Measurements from ENCODE around the gene LYAR. TPM values are rescaled to one million over a fixed set of nuclear protein-coding genes. Genes with fewer than 3 reads are reported as not detected.

Gene LYAR
- total and polyA plus RNA-seq, 10 of the 15 experiments (the other 5 are each of a cell fraction or from before 2014, with no cell fraction given) = 18.3 to 85.4 (median 40.1) TPM

DNA sequence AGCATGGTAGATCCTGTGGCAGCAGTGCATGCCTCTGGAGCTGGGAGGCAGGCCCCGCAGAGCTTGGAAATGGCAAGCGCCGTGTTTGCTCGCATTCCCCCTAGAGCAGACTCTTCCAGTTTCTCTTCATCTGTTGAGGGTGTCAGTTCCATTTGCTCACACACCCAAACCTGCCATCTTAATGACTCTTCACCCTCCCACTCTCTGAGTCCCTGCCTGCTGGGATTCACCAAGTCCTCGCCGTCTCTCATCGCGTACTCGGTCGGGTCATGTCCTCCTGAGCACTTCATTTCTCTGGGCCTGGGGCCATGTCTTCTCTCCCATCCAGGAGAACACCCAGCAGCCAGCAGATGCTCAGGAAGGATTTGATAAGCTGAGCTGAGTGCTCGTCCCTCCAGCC, 17.0 kb upstream of the LYAR start:
- Histone ChIP-seq H3K9me3 (replicated peaks; ENCODE audit: control insufficient read depth, insufficient read depth, low read length) (no peaks in the 10 kb centered on the region), H2AFZ (ENCODE audit: control insufficient read depth, low read depth, low read length) (no peak overlapping the region), H4K20me1 (ENCODE audit: control insufficient read depth, insufficient read depth) (no peaks in the 10 kb centered on the region; the same call in 1 of the 2 replicates), H3K4me2 (ENCODE audit: control insufficient read depth, insufficient read depth) (no peak overlapping the region), H3K79me2 (ENCODE audit: control insufficient read depth, insufficient read depth, low read length) (no peaks in the 10 kb centered on the region), H3K4me1 (ENCODE audit: control insufficient read depth, insufficient read depth, low read length) (no peaks in the 10 kb centered on the region), H3K27me3 (replicated peaks in 1 of 2; ENCODE audit: control insufficient read depth in 2 of 2, insufficient read depth in 2 of 2, low read length in 1 of 2) (no peaks in the 10 kb centered on the region), H3K27ac (ENCODE audit: control insufficient read depth, insufficient read depth) (no peak overlapping the region), H3K36me3 (ENCODE audit: control insufficient read depth in 2 of 2, insufficient read depth in 2 of 2, low read length in 1 of 2) (peaks cover 0 to 8% of the 10 kb centered on the region in 2 experiments), H3K4me3 (no peak overlapping the region), H3K9ac (ENCODE audit: control insufficient read depth, insufficient read depth, low read length) (no peak overlapping the region)
- WGBS (ENCODE audit: insufficient coverage, insufficient replicate concordance, low lambda C conversion rate, missing lambda C conversion rate) = over 99% methylated on average over 11 of the region's 11 CpGs
- intact Hi-C loops (cut with micrococcal nuclease; ENCODE audit: unreplicated experiment) = no loop called here
- TF ChIP-seq ASH2L (IDR thresholded peaks at IDR 0.05; ENCODE audit: borderline replicate concordance, low read depth) (no peak), MEF2A (IDR thresholded peaks at IDR 0.05; ENCODE audit: insufficient read depth, low read depth, low read length) (no peak), BCL3 (IDR thresholded peaks at IDR 0.05; ENCODE audit: borderline replicate concordance, insufficient read depth, low read depth, low read length, poor library complexity, severe bottlenecking) (no peak), CBX3 (IDR thresholded peaks at IDR 0.05; ENCODE audit: borderline replicate concordance, low read depth) (no peak), BMI1 (IDR thresholded peaks at IDR 0.05; ENCODE audit: borderline replicate concordance) (no peak), KAT2A (conservative IDR thresholded peaks at IDR 0.05; ENCODE audit: control insufficient read depth, low read depth, low read length) (no peak), POLR2AphosphoS5 (IDR thresholded peaks at IDR 0.05; ENCODE audit: low read length) (no peak), SMAD5 (IDR thresholded peaks at IDR 0.05; ENCODE audit: low read depth) (no peak), IKZF1 (conservative IDR thresholded peaks at IDR 0.05) (no peak)
- TF ChIP-seq, protein P1, sequence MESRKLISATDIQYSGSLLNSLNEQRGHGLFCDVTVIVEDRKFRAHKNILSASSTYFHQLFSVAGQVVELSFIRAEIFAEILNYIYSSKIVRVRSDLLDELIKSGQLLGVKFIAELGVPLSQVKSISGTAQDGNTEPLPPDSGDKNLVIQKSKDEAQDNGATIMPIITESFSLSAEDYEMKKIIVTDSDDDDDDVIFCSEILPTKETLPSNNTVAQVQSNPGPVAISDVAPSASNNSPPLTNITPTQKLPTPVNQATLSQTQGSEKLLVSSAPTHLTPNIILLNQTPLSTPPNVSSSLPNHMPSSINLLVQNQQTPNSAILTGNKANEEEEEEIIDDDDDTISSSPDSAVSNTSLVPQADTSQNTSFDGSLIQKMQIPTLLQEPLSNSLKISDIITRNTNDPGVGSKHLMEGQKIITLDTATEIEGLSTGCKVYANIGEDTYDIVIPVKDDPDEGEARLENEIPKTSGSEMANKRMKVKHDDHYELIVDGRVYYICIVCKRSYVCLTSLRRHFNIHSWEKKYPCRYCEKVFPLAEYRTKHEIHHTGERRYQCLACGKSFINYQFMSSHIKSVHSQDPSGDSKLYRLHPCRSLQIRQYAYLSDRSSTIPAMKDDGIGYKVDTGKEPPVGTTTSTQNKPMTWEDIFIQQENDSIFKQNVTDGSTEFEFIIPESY (IDR thresholded peaks at IDR 0.05) = no peak
- no TSS peak for BruUV-seq (replicated peaks)
- FAIRE-seq = no peak
- ChIA-PET POLR2A (no interaction called here), SMC1A (ENCODE audit: uncharacterized antibody, unreplicated experiment) (no interaction called here), RAD21 (ENCODE audit: unreplicated experiment) (no interaction called here), CTCF (no interaction called here)
- ATAC-seq = no peak
- in situ Hi-C loops (cut with MboI) = no loop called here
- DNase-seq (ENCODE audit: low read depth, low spot score) = no peak
